HPDE6-E6E7 (cell line): ENCODE results near the gene MRPS27.
A peak's percentile ranks its signal among the peaks of the same experiment; 100 is the strongest.

Source experiments
- DNase-seq: peaks from one replicate; pipeline ENCODE4 v3.0.0; 2011; ENCODE audit warnings: missing footprints; ENCODE audit errors: extremely low spot score

MRPS27 gene

GRCh38 chr5:72234265-72234700, 85.8 kb downstream of the MRPS27 start:
- DNase-seq: peak; percentile 65

GRCh38 chr5:72233835-72234234, 86.2 kb downstream of the MRPS27 start:
- DNase-seq: no peak

GRCh38 chr5:72232838-72233237, 87.2 kb downstream of the MRPS27 start:
- DNase-seq: no peak

GRCh38 chr5:72231991-72232703, 87.9 kb downstream of the MRPS27 start:
- DNase-seq: no peak

GRCh38 chr5:72228960-72229359, 91.1 kb downstream of the MRPS27 start:
- DNase-seq: no peak

GRCh38 chr5:72226950-72227349, 93.1 kb downstream of the MRPS27 start:
- DNase-seq: no peak

GRCh38 chr5:72225741-72226140, 94.3 kb downstream of the MRPS27 start:
- no peak for DNase-seq

GRCh38 chr5:72224946-72225463, 95.0 kb downstream of the MRPS27 start:
- no peak for DNase-seq

GRCh38 chr5:72223371-72223770, 96.7 kb downstream of the MRPS27 start:
- DNase-seq: no peak

GRCh38 chr5:72222521-72222920, 97.5 kb downstream of the MRPS27 start:
- DNase-seq: no peak

- DNase-seq: no peak
Observed at GRCh38 chr5:72221541-72221940, 98.5 kb downstream of the MRPS27 start.

- no peak for DNase-seq
Observed at GRCh38 chr5:72221099-72221498, 98.9 kb downstream of the MRPS27 start.

- DNase-seq: no peak
Observed at GRCh38 chr5:72216756-72217155, 103.3 kb downstream of the MRPS27 start.

- no peak for DNase-seq
Observed at GRCh38 chr5:72214168-72214567, 105.9 kb downstream of the MRPS27 start.

- no peak for DNase-seq
Observed at GRCh38 chr5:72213482-72213881, 106.6 kb downstream of the MRPS27 start.

GRCh38 chr5:72212171-72212570, 107.9 kb downstream of the MRPS27 start:
- no peak for DNase-seq

GRCh38 chr5:72210888-72211678, 109.0 kb downstream of the MRPS27 start:
- DNase-seq: peak; percentile 53

- no peak for DNase-seq
Observed at GRCh38 chr5:72209147-72210115, 110.6 kb downstream of the MRPS27 start.

- DNase-seq: no peak
Observed at GRCh38 chr5:72208324-72208926, 111.6 kb downstream of the MRPS27 start.

- DNase-seq: no peak
Observed at GRCh38 chr5:72206994-72207393, 113.0 kb downstream of the MRPS27 start.

- DNase-seq: no peak
Observed at GRCh38 chr5:72206160-72206559, 113.9 kb downstream of the MRPS27 start.
